Measurements from ENCODE around the gene NFE2L1.

DNA sequence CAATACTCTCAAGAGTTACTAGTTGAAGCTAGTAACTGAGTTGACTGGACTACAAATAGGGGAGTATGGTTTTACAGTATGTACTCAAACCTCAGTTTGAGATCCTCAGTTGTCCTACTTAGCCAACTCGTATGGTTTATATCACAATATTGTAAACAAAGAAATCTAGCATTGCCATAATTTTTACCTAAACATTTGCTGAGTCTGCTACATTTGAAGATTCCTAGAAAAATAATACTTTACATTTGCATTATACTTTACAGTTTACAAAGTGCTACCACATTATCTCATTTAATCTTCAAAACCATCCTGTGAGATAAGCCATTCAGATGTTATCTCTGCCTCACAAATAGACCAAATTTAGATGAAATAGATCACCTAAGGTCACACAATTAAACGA lies 36.8 kb downstream of the NFE2L1 start:
- TF ChIP-seq, protein P1, sequence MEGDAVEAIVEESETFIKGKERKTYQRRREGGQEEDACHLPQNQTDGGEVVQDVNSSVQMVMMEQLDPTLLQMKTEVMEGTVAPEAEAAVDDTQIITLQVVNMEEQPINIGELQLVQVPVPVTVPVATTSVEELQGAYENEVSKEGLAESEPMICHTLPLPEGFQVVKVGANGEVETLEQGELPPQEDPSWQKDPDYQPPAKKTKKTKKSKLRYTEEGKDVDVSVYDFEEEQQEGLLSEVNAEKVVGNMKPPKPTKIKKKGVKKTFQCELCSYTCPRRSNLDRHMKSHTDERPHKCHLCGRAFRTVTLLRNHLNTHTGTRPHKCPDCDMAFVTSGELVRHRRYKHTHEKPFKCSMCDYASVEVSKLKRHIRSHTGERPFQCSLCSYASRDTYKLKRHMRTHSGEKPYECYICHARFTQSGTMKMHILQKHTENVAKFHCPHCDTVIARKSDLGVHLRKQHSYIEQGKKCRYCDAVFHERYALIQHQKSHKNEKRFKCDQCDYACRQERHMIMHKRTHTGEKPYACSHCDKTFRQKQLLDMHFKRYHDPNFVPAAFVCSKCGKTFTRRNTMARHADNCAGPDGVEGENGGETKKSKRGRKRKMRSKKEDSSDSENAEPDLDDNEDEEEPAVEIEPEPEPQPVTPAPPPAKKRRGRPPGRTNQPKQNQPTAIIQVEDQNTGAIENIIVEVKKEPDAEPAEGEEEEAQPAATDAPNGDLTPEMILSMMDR (IDR thresholded peaks at IDR 0.05), result no peak
- TF ChIP-seq POLR2A (IDR thresholded peaks at IDR 0.05) (no peak), POLR2AphosphoS5 (IDR thresholded peaks at IDR 0.05) (no peak)
